Progenitor cell of endocrine pancreas (in vitro differentiated cells): Measurements from ENCODE around the gene CDK5. TPM values are rescaled to one million over a fixed set of nuclear protein-coding genes. Genes with fewer than 3 reads are reported as not detected.

Experiments
- DNase-seq: peaks from one replicate; pipeline ENCODE4 v3.0.0; 2021; ENCODE audit warnings: low spot score; ENCODE audit not compliant: unreplicated experiment
- H3K27ac Mint-ChIP-seq: 2 replicates; pipeline ENCODE4 v1.8.0; 2021; ENCODE audit warnings: mild to moderate bottlenecking, moderate library complexity, mixed read lengths
- H3K27me3 Mint-ChIP-seq: 2 replicates; pipeline ENCODE4 v1.8.0; 2021; ENCODE audit warnings: mixed read lengths
- H3K36me3 Mint-ChIP-seq: 2 replicates; pipeline ENCODE4 v1.8.0; 2022; ENCODE audit warnings: mixed read lengths; ENCODE audit not compliant: insufficient read depth
- H3K4me1 Mint-ChIP-seq: 2 replicates; pipeline ENCODE4 v1.8.0; 2021; ENCODE audit warnings: low read depth, mixed read lengths
- H3K4me3 Mint-ChIP-seq: 2 replicates; pipeline ENCODE4 v1.8.0; 2021; ENCODE audit warnings: low read depth, mild to moderate bottlenecking, moderate library complexity, mixed read lengths
- H3K9me3 Mint-ChIP-seq: 2 replicates; pipeline ENCODE4 v1.8.0; 2021; ENCODE audit warnings: low read depth, mixed read lengths
- total RNA-seq: library from RNA; stranded (reverse); gene quantifications from 2 replicates; pipeline ENCODE4 v1.2.1, GENCODE V29; 2021
- TF ChIP-seq, protein P1 (sequence below): fragments of 200-600 bp; sonication (generic); IDR thresholded peaks from one replicate; pipeline ENCODE4 v1.5.0; 2021; ENCODE audit warnings: antibody characterized with exemption, mild to moderate bottlenecking; ENCODE audit not compliant: unreplicated experiment

The CDK5 gene
- total RNA-seq, 1 donor from 2014 or later, result 24.9 TPM

DNA sequence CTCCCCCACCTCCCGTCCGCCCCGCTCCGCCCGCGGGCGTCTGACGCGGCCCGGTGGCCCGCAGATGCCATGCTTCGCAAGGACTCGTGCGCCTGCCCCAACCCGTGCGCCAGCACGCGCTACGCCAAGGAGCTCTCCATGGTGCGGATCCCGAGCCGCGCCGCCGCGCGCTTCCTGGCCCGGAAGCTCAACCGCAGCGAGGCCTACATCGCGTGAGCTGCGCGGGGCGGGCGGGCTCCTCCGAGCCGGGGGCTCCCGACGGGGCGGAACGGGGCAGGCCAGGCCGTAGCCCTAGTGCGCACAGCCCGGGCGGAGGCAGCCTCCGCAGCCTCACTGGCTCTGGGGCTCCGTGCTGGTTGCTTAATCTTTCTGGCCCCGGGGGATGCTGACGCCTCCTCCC lies 6.6 kb downstream of the CDK5 start:
- H3K36me3 Mint-ChIP-seq, result peaks cover 3% of the 10 kb centered on the region
- no peaks in the 10 kb centered on the region for H3K9me3 Mint-ChIP-seq
- peak; percentile 75 for DNase-seq
- H3K4me3 Mint-ChIP-seq, result no peak overlapping the region
- TF ChIP-seq, protein P1, sequence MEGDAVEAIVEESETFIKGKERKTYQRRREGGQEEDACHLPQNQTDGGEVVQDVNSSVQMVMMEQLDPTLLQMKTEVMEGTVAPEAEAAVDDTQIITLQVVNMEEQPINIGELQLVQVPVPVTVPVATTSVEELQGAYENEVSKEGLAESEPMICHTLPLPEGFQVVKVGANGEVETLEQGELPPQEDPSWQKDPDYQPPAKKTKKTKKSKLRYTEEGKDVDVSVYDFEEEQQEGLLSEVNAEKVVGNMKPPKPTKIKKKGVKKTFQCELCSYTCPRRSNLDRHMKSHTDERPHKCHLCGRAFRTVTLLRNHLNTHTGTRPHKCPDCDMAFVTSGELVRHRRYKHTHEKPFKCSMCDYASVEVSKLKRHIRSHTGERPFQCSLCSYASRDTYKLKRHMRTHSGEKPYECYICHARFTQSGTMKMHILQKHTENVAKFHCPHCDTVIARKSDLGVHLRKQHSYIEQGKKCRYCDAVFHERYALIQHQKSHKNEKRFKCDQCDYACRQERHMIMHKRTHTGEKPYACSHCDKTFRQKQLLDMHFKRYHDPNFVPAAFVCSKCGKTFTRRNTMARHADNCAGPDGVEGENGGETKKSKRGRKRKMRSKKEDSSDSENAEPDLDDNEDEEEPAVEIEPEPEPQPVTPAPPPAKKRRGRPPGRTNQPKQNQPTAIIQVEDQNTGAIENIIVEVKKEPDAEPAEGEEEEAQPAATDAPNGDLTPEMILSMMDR, result no peak
- H3K27me3 Mint-ChIP-seq, result peaks cover 23% of the 10 kb centered on the region
- H3K27ac Mint-ChIP-seq, result no peak overlapping the region
- H3K4me1 Mint-ChIP-seq, result no peaks in the 10 kb centered on the region

DNA sequence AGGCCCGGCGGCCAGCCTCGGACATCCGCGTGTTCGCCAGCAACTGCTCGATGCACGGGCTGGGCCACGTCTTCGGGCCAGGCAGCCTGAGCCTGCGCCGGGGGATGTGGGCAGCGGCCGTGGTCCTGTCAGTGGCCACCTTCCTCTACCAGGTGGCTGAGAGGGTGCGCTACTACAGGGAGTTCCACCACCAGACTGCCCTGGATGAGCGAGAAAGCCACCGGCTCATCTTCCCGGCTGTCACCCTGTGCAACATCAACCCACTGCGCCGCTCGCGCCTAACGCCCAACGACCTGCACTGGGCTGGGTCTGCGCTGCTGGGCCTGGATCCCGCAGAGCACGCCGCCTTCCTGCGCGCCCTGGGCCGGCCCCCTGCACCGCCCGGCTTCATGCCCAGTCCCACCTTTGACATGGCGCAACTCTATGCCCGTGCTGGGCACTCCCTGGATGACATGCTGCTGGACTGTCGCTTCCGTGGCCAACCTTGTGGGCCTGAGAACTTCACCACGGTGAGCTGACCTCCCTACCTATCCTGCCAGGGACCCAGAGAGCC lies 8.7 kb downstream of the CDK5 start:
- no peaks in the 10 kb centered on the region for H3K36me3 Mint-ChIP-seq
- no peaks in the 10 kb centered on the region for H3K9me3 Mint-ChIP-seq
- TF ChIP-seq, protein P1, result no peak
- H3K27ac Mint-ChIP-seq, result no peak overlapping the region
- no peaks in the 10 kb centered on the region for H3K4me1 Mint-ChIP-seq
- no peak overlapping the region for H3K4me3 Mint-ChIP-seq
- H3K27me3 Mint-ChIP-seq, result peaks cover 23% of the 10 kb centered on the region
- DNase-seq, result no peak

DNA sequence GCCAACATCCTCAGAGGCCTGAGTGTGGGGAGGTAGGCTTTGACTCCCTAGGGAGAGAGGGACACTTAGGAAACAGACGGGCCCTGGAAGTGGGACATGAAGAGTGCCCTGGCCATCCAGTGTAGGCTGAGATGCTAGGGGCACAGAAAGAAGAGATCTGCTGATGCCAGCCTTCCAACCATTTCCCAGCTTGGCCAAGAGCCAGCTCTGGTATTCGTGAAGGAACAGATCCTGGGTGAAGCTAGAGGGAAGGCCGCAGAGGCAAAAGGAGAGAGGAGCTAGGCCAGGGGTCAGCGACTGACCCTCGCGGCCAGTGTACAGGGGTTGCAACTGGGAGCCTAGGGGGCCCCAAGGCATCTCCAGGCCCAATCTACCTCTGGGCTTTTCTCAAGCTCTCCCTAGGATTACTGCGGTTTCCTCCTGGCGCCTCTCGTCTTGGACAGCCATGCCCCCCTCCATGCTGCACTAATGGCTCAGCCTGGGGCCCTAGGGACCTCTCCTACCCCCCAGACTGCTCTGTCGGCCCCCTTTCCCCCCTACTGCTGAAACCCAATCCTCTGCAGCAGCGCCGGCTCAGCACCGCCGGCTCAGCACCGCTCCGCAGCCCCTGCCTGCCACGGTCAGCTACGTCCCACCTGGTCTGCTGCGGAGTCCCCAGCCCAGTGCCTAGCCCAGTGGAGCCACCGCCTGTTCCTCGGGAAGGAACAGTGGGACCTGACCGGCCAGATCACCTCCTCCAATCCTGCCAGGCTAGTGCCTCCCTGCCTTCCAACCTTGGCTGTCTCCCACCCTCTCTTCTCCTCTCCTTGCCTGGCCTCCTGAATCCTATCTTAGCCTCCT lies 9.5 kb downstream of the CDK5 start, which contains the start of gene ASIC3:
Gene ASIC3 (plus strand): TSS at position 556 of the 840 bp plus-strand sequence. CDS start 355 bp downstream, outside the sequence.
- H3K4me3 Mint-ChIP-seq, result no peak within 1 kb of the TSS
- no peak for DNase-seq
- TF ChIP-seq, protein P1, result no peak
- no peaks in the 10 kb centered on the region for H3K4me1 Mint-ChIP-seq
- H3K27me3 Mint-ChIP-seq, result peaks cover 23% of the 10 kb centered on the region
- no peaks in the 10 kb centered on the region for H3K9me3 Mint-ChIP-seq
- peak within 1 kb of the TSS; percentile 60 for H3K27ac Mint-ChIP-seq
- no peaks in the 10 kb centered on the region for H3K36me3 Mint-ChIP-seq

DNA sequence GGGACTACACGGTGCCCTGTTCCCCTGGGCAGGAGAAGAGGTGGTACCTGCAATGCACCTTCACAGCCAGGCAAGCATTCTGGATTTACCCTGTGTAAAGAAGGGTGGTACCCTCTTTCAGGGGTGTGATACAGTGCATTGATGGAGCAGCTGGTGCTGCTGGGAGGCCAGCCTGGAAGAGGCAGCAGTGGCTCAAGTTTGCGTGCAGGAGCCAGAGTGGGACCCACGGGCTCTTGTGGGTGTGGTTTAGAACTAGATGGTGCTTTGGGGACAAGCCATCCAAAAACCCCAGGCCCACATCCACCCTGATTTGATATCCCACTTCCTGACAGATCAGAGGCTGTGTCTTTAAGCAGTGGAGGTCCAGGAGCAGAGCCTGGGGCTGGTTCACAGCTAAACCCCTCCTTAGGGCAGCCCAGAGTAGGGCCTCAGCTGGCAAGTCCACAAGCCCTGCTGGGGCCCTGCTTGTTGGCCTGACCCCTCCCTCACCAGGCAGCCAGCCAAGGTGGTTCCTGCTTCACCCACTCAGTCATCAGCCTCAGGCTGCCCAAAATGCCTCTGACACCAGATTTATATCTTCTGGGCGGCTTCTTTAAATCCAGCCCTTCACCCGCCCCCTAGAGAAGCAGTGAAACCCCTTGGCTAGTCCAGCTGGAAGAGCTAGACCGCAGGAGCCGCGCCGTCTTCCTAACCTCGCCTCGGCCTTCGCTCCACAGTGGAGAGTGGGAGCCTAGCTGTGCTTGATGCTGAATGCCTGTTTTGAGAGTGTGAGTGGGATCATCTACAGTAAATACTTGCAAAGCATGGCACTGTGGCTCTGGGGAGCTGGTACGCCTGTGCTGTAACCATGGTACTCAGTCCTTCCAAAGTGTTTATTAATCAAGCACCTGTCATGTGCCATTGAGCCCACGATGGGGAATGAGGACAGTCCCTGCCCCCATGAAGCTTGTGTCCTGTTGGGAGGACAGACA lies 10.8 kb downstream of the CDK5 start:
- TF ChIP-seq, protein P1, result no peak
- DNase-seq, result no peak
- Mint-ChIP-seq H3K27ac (peak overlapping the region; percentile 60), H3K4me1 (no peaks in the 10 kb centered on the region), H3K27me3 (peaks cover 19% of the 10 kb centered on the region), H3K4me3 (no peak overlapping the region), H3K36me3 (no peaks in the 10 kb centered on the region), H3K9me3 (no peaks in the 10 kb centered on the region)

DNA sequence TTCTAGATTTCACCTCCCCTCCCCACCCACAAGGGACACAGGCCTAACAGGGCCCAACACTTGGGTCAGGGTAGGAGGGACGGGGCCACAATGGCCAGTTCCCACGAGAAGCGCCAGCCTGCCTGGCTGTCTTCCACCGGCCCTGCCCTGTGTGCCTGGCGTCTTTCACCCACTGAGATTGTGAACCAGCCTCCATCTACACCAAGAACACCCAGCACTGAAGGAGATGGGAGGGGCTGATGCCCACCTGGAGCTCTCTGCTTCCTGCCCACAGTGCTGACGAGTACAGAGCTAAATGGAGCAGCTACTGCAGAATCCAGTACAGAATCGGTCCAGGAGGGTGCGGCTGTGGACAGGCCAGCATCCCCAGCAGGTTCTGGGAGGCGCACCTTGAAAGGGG lies 11.7 kb downstream of the CDK5 start:
- no peak overlapping the region for H3K4me3 Mint-ChIP-seq
- no peaks in the 10 kb centered on the region for H3K36me3 Mint-ChIP-seq
- no peak overlapping the region for H3K27ac Mint-ChIP-seq
- no peak for DNase-seq
- peaks cover 15% of the 10 kb centered on the region for H3K27me3 Mint-ChIP-seq
- H3K9me3 Mint-ChIP-seq, result no peaks in the 10 kb centered on the region
- no peaks in the 10 kb centered on the region for H3K4me1 Mint-ChIP-seq
- TF ChIP-seq, protein P1, result no peak
